NT2/D1 (cell line): ENCODE measurements around the gene PRSS58.

Source experiments
- DNase-seq: peaks from one replicate; pipeline ENCODE4 v3.0.0-alpha.2; 2011; ENCODE audit warnings: low read depth, low spot score
- H3K27me3 ChIP-seq: 2 replicates; pipeline ENCODE4 v1.6.0; 2011; ENCODE audit warnings: mild to moderate bottlenecking; ENCODE audit not compliant: insufficient read length, insufficient read depth
- H3K36me3 ChIP-seq: 2 replicates; pipeline ENCODE4 v1.6.1; 2011; ENCODE audit warnings: mild to moderate bottlenecking, low read length, mixed read lengths; ENCODE audit not compliant: insufficient read depth, insufficient read length
- H3K4me1 ChIP-seq: 2 replicates; pipeline ENCODE4 v1.5.1; 2011; ENCODE audit not compliant: insufficient read depth, insufficient read length
- H3K4me3 ChIP-seq: 2 replicates; pipeline ENCODE4 v1.5.1; 2011; ENCODE audit warnings: low read depth; ENCODE audit not compliant: insufficient read length
- H3K9ac ChIP-seq: 2 replicates; pipeline ENCODE4 v1.6.0; 2011; ENCODE audit warnings: low read depth; ENCODE audit not compliant: insufficient read length
- H3K9me3 ChIP-seq: 2 replicates; pipeline ENCODE4 v1.5.1; 2011; ENCODE audit warnings: mild to moderate bottlenecking, low read length; ENCODE audit not compliant: insufficient read depth
- SUZ12 ChIP-seq: IDR thresholded peaks from 2 replicates; pipeline ENCODE4 v1.6.1; 2011; ENCODE audit not compliant: insufficient read length, insufficient read depth; ENCODE audit errors: extremely low read depth
- YY1 ChIP-seq: IDR thresholded peaks from 2 replicates; pipeline ENCODE4 v1.6.1; 2011; ENCODE audit not compliant: insufficient read length, insufficient read depth
- ZNF274 ChIP-seq: IDR thresholded peaks from 2 replicates; pipeline ENCODE4 v1.6.1; 2011; ENCODE audit warnings: mild to moderate bottlenecking, low read depth, low read length

PRSS58 gene

DNA sequence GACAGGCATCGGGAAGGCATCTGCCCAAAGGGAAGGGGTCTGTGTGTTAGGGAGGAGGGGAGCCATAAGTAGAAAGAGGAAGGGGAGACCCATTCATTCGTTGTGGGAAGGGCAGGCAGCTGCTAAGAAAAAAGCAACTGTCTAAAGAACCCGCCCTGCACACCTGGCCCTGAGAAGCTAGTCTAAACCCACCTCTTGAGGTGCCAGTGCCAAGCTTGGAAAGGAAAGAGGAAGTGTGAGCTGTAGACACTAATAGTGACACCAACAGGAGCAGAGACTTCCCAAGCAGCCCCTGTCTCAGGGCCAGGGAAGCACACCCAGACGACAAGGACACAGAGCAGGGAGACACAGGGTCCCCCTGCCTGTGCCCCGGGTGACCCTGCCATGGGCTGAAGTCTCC, 40.8 kb upstream of the PRSS58 start:
- Histone ChIP-seq H3K9ac (no peak overlapping the region), H3K4me3 (no peak overlapping the region), H3K4me1 (no peaks in the 10 kb centered on the region), H3K36me3 (no peaks in the 10 kb centered on the region), H3K9me3 (no peaks in the 10 kb centered on the region), H3K27me3 (no peaks in the 10 kb centered on the region)
- no peak for DNase-seq
- TF ChIP-seq YY1 (no peak), SUZ12 (no peak), ZNF274 (no peak)

DNA sequence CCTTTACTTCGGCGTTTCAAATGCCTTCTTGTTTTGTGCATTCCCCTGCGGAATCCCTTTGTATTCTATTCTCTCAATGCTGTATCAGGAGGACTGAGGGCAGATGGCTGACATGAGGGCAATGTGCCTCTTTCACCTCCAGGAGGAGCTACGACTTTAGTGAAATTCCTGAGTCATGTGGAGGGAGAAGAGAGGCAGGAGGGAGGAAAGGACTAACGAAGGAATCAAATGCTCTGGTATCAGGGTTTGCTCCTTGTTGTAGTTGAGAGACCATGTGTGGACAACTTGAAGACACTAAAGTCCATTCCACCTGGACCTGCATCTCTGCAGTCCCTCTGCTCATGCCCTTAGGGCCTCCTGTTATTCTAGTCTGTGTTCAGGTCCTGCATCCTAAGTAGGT, 40.2 kb upstream of the PRSS58 start:
- Histone ChIP-seq H3K36me3 (no peaks in the 10 kb centered on the region), H3K4me1 (no peaks in the 10 kb centered on the region), H3K27me3 (no peaks in the 10 kb centered on the region), H3K9ac (no peak overlapping the region), H3K9me3 (no peaks in the 10 kb centered on the region), H3K4me3 (no peak overlapping the region)
- TF ChIP-seq YY1 (no peak), ZNF274 (no peak), SUZ12 (no peak)
- peak; percentile 59 for DNase-seq

DNA sequence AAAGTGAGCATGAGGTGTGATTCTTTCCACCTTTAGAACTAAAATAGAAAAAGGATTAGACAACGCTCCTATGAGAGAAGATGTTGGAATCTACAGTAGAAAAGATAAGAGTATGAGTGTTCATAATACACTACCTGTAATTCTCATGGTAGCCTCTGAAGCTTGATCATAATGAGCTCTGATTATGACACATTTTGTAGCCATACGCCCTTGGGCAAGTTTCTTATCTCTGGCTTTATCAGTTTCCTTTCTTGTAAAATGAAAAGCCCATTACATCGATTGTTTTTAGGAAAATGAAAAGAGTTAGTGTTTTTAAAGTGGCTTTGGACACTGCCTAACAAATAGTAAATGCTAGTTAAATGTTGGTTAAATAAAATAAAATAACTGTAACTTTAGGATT, 22.4 kb upstream of the PRSS58 start:
- H3K9me3 ChIP-seq = no peaks in the 10 kb centered on the region
- H3K9ac ChIP-seq = no peak overlapping the region
- H3K4me3 ChIP-seq = no peak overlapping the region
- H3K36me3 ChIP-seq = no peaks in the 10 kb centered on the region
- no peak for TF ChIP-seq YY1
- TF ChIP-seq SUZ12 = no peak
- no peak for TF ChIP-seq ZNF274
- no peak for DNase-seq
- no peaks in the 10 kb centered on the region for H3K4me1 ChIP-seq
- H3K27me3 ChIP-seq = no peaks in the 10 kb centered on the region

DNA sequence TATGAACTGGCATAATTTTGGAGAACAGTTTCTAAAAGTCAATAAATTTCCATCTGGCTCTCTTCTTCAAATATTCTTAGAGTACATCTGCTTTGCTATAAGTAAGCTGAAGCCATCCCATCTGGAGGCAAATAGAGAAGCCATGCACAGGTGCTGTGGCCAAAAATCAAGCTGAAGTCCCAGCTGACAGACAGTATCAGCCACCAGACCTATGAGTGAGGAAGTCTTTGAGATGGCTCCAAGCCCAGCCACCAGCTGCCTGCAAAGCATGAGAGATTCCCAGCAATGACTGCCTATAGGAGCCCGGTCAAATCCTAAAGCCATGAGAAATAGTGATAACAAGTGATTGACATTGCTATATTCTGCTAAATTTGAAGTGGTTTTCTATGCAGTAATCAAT, 21.7 kb upstream of the PRSS58 start:
- H3K27me3 ChIP-seq = no peaks in the 10 kb centered on the region
- TF ChIP-seq ZNF274 (no peak), SUZ12 (no peak), YY1 (no peak)

DNA sequence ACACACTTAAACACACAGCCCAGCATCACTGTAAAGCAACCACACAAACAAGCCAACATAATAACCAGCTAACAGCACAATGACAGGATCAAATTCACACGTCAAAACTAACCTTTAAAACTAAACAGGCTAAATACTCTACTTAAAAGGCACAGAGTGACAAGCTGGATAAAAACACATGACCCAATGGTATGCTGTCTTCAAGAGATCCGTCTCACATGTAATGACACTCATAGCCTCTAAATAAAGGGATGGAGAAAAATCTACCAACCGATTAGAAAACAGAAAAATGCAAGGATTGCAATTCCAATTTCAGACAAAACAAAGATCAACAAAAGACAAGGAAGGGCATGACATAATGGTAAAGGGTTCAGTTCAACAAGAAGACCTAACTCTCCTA, 17.2 kb upstream of the PRSS58 start:
- Histone ChIP-seq H3K9ac (no peak overlapping the region), H3K4me1 (no peaks in the 10 kb centered on the region), H3K36me3 (no peaks in the 10 kb centered on the region), H3K4me3 (no peak overlapping the region), H3K27me3 (no peaks in the 10 kb centered on the region), H3K9me3 (no peaks in the 10 kb centered on the region)
- DNase-seq = no peak
- TF ChIP-seq SUZ12 = no peak
- TF ChIP-seq ZNF274 = no peak
- TF ChIP-seq YY1 = no peak

More for the DNA sequence above, 21.7 kb upstream of the PRSS58 start:
- H3K4me3 ChIP-seq = no peak overlapping the region
- H3K4me1 ChIP-seq = no peaks in the 10 kb centered on the region
- DNase-seq = no peak
- H3K9ac ChIP-seq = no peak overlapping the region
- H3K9me3 ChIP-seq = no peaks in the 10 kb centered on the region
- H3K36me3 ChIP-seq = no peaks in the 10 kb centered on the region

DNA sequence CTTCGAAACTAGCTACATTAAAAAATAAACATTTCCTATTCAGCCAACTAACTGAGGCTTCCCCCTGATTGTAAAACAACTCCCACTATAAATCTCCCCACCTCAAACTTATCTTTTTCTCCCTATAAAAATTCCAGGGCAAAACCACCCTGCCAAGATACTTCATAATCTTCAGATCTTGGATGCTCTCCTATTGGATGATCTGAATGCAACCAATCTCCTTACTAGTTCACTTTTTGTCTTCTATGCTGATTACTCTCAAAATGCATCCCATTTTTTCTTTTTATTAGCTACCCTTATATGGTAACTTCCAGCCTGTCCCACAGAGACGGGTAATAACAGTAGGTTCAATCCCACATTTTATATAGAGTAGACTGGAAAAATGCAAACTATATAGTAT, 15.0 kb upstream of the PRSS58 start:
- Histone ChIP-seq H3K4me3 (no peak overlapping the region), H3K9me3 (no peaks in the 10 kb centered on the region), H3K9ac (no peak overlapping the region), H3K27me3 (no peaks in the 10 kb centered on the region), H3K36me3 (no peaks in the 10 kb centered on the region), H3K4me1 (no peaks in the 10 kb centered on the region)
- no peak for DNase-seq
- TF ChIP-seq YY1 (no peak), SUZ12 (no peak), ZNF274 (no peak)

DNA sequence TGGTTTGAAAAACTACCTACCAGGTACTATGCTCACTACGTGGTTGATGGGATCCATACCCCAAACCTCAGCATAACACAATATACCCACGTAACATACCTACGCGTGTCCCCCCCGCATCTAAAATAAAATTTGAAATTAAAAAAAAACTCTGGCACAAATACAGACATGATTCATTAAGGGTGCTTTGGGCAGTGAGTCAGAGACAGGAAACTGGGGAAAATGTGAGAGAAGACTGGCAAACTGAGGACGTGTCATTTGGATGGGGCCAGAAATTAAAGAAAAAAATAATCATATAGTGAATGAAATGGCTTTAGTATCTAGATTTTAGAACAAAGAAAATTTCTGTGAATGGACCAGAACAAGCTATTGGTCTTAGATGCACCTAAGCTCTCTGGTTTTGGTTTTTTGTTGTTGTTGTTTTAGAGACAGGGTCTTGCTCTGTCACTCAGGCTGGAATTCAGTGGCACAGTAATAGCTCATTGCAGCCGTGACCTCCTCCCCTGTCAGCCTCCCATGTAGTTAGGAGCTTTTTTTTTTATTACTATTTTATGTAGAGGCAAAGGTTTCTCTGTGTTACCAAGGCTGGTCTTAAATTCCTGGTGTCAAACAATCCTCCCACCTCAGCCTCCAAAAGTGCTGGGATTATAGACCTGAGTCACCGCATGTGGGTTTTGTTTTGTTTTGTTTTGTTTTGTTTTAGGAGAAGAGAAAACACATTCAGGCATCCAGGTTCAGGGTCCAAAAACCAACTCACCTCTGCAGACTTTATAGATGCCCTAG, 5.9 kb upstream of the PRSS58 start:
- H3K4me1 ChIP-seq = no peaks in the 10 kb centered on the region
- H3K9ac ChIP-seq = no peak overlapping the region
- no peaks in the 10 kb centered on the region for H3K9me3 ChIP-seq
- H3K36me3 ChIP-seq = no peaks in the 10 kb centered on the region
- H3K27me3 ChIP-seq = no peaks in the 10 kb centered on the region
- H3K4me3 ChIP-seq = no peak overlapping the region
- no peak for DNase-seq
- TF ChIP-seq ZNF274 (no peak), SUZ12 (no peak), YY1 (no peak)

DNA sequence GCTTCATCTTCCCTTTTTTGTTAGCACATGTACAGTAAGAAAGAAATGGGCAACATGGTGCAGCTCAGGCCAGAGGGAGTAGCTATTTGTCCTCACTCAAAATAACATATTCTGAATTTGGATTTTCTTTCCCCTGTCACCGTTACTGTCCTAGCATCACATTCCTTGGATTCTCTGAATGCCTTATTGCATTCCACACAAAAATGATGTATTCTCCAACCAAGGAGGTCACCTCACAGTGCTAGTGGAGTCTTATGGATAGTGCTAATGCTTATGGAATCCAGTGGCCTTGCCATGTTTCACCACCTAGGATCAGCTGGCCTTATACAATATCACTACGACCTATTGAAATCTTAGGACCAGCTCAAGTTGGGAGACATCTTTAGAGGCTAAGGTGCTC, 7.2 kb downstream of the PRSS58 start:
- Histone ChIP-seq H3K36me3 (no peaks in the 10 kb centered on the region), H3K27me3 (no peaks in the 10 kb centered on the region), H3K4me1 (no peaks in the 10 kb centered on the region), H3K9me3 (no peaks in the 10 kb centered on the region), H3K4me3 (no peak overlapping the region), H3K9ac (no peak overlapping the region)
- no peak for DNase-seq
- TF ChIP-seq ZNF274 (no peak), YY1 (no peak), SUZ12 (no peak)
